ENCODE measurements around the gene HIVEP3.

GRCh38 chr1:41498804-41499203 is 419.9 kb downstream of the HIVEP3 start:
- TF ChIP-seq NR3C1 (CRISPR knock-in tag; conservative IDR thresholded peaks at IDR 0.05; ENCODE audit: low read depth): no peak
- TF ChIP-seq CTCF (IDR thresholded peaks at IDR 0.05): no peak
- TF ChIP-seq ZNF138 (CRISPR knock-in tag; conservative IDR thresholded peaks at IDR 0.05): no peak
- no peak for TF ChIP-seq ATF6 (CRISPR knock-in tag; IDR thresholded peaks at IDR 0.05)
- no peak for TF ChIP-seq USF2 (CRISPR knock-in tag; IDR thresholded peaks at IDR 0.05)
- TF ChIP-seq IRF1 (CRISPR knock-in tag; IDR thresholded peaks at IDR 0.05): no peak
- TF ChIP-seq NR2C2 (CRISPR knock-in tag; IDR thresholded peaks at IDR 0.05): no peak
- TF ChIP-seq MAX (CRISPR knock-in tag; IDR thresholded peaks at IDR 0.05): no peak

Data from WTC11 (cell line).